Measurements from ENCODE around the gene NF2.
"Not testable (repeated sequence)": the region's sequence is repeated elsewhere in the genome, so short reads cannot be mapped to it uniquely, and the experiment has no call there.

Gene NF2

DNA sequence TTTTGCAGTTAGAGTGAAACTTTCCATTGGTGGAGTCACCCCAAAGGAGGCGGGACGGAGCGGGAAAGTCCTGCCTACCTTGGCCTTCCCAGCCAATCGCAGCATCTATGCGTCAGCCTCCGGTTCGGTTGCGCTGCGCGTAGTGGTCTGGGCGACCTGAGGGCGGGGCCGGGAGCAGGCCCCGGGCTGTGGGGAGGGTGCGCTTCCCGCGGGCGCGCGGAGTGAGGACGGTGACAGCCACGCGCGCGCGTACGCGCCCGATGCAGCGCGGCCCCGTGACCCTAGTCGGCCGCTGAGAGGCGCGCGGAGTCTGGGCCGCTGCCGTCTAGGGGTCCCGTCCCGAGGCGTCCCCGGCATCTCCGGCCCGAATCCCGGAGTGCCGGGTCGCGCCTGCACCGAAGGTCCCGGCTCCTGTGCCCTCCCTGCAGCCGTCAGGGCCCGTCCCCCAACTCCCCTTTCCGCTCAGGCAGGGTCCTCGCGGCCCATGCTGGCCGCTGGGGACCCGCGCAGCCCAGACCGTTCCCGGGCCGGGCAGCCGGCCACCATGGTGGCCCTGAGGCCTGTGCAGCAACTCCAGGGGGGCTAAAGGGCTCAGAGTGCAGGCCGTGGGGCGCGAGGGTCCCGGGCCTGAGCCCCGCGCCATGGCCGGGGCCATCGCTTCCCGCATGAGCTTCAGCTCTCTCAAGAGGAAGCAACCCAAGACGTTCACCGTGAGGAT, at the start of gene NF2:
TSS of gene NF2 (plus strand) at position 276 of the 718 bp plus-strand sequence. CDS start at position 642, 366 bp downstream.
- peak; percentile 73 to 98 (median 93) for DNase-seq (ENCODE audit: low read depth in 2 of 3, low spot score in 2 of 3)

DNA sequence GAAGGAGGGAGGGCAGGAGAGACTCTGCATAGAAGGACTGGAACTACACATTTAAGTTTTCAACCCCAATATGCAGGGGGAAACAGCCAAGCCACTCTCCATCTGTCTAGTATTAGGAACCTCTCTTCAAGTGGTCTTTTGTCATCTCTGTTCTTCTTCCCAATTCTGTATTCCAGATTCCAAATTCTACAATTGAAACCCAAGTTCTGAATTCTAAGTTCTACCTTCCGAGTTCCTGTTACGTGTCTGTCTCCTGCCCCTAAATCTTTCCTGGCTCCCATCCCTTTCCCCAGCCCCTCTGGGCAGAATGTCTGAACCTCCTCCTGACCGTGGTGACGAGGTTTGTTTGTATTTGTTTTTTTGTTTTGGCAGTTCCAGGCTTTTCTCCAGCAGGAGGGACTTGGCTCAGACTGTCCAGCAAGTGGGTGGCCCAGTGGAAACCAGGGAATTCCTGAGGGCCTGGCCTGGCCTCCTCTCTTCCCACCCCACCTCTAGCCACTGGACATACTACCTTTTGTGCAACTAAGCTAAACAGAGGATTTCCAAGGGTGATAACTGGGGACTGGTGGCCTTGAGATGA, 48.3 kb upstream of the NF2 start:
- no peak for DNase-seq (ENCODE audit: low read depth in 2 of 3, low spot score in 2 of 3)

DNA sequence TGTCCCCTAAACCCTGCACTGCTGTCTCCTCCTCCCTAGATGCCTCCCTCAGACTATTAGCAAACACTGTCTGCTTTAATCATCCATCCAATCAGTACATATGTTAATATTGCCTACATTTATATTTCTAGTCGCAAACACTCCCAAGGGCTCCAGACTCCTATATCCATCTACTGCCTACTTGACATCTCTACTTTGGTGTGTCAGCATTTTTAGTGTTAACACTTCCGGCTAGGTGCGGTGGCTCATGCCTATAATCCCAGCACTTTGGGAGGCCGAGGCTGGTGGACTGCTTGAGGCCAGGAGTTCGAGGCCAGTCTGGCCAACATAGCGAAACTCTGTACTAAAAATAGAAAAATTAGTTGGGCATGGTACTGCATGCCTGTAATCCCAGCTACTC, 44.4 kb upstream of the NF2 start:
- DNase-seq (ENCODE audit: low read depth in 2 of 3, low spot score in 2 of 3) = no peak

GRCh38 chr22:29559853-29560252, 43.6 kb upstream of the NF2 start:
- DNase-seq (ENCODE audit: low read depth in 2 of 3, low spot score in 2 of 3) = no peak

DNA sequence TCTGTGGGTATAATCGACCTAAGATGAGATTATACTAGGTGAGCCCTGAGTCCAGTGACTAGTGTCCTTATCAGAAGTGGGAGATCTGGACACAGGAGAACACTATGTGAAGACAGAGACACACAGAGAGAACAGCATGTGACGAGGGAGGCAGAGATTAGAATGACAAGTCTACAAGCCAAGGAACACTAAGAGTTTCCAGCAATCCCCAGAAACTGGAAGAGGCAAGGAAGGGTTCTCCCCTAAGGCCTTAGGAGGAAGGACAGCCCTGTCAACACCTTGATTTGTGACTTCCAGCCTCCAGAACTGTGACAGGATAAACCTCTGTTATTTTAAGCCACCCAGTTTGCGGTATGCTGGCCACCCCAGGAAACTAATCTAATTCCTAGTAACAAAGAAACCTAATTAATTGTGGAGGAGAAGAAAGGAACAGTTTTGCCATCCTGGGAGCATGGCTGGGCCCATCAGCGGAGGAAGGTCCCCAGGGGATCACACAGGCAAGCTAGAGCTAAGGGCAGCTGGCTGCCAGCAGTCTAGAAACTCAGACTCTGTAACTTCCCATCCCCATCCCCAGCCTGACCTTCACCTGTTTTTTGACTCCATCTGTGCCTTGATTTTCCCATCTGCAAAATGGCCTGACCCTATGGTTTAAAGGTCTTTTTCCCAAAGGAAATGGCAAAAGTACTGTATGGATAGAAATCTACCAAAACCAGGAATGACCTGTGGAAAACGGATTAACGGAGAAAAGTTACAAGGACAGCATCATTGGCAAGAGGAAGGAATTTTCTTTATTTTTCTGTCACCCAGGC, 39.6 kb upstream of the NF2 start:
- no peak for DNase-seq (ENCODE audit: low read depth in 2 of 3, low spot score in 2 of 3)

DNA sequence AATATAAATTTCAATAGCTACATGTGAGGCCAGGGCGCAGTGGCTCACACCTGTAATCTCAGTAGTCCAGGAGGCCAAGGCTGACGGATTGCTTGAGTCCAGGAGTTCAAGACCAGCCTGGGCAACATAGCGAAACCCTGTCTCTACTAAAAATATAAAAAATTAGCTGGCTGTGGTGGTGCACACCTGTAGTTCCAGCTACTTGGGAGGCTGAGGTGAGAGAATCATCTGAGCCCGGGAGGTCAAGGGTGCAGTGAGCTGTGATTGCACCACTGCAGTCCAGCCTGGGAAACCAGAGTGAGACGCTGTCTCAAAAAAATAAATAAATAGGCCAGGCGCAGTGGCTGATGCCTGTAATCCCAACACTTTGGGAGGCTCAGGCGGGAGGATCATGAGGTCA, 36.9 kb upstream of the NF2 start:
- not testable (repeated sequence) for DNase-seq (ENCODE audit: low read depth in 2 of 3, low spot score in 2 of 3)

DNA sequence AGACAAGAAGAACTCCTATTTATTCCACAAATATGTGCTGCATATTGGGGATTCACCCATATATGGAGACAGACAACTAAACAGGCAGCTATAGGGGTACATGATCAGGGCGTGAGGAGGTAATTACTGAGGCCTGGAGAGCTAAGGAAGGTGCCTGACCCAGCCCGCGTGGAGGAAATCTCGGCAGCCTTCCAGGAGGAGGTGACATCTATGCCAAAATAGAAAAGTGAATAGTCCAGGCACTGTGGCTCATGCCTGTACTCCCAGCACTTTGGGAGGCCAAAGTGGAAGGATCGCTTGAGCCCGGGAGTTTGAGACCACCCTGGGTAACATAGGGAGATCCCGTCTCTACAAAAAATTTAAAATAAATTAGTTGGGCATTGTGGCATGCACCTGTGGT, 36.1 kb upstream of the NF2 start:
- DNase-seq (ENCODE audit: low read depth in 2 of 3, low spot score in 2 of 3) = no peak

- DNase-seq (ENCODE audit: low read depth in 2 of 3, low spot score in 2 of 3) = no peak
Observed at GRCh38 chr22:29569011-29569678, 34.3 kb upstream of the NF2 start.

GRCh38 chr22:29570456-29570855, 33.0 kb upstream of the NF2 start:
- DNase-seq (ENCODE audit: low read depth in 2 of 3, low spot score in 2 of 3) = no peak

- DNase-seq (ENCODE audit: low read depth in 2 of 3, low spot score in 2 of 3) = no peak
Observed at GRCh38 chr22:29570912-29571549, 32.4 kb upstream of the NF2 start.

- no peak for DNase-seq (ENCODE audit: low read depth in 2 of 3, low spot score in 2 of 3)
Observed at GRCh38 chr22:29574762-29575450, 28.5 kb upstream of the NF2 start.

DNA sequence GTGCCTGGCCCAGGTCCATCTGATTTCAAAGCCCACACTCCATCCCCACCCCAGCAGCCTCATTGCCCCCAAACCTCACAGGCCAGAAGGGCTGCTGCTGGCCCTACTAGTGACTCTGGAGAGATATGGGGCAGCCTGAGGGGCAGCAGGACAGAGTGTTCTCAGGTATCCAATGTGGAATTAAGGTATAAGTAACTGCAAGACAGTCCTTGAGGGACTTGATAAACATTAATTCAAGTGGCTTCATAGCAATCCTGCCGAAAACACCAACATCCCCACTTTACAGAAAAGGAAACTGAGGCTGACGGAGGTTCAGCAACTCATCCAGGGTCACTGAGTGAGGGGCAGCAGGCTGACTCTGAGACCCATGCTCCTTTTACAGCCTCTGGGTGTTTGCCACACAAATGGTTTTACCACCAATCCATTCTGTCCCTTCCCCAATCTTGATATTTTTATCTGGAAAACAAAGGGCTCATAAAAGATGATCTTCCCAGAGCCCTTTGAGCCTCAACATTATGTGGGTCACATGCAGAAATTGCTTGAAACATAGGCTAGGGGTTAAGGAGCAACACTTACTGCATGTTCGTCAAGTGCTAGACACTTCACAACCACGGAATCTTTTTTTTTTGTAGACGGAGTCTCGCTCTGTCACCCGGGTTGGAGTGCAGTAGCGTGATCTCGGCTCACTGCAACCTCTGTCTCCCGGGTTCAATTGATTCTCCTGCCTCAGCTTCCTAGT, 24.8 kb upstream of the NF2 start:
- no peak for DNase-seq (ENCODE audit: low read depth in 2 of 3, low spot score in 2 of 3)

GRCh38 chr22:29580200-29580810, 23.1 kb upstream of the NF2 start:
- peak in 1 of 3 experiments; percentile 10 for DNase-seq (ENCODE audit: low read depth in 2 of 3, low spot score in 2 of 3)

GRCh38 chr22:29581799-29582198, 21.6 kb upstream of the NF2 start:
- no peak for DNase-seq (ENCODE audit: low read depth in 2 of 3, low spot score in 2 of 3)

DNA sequence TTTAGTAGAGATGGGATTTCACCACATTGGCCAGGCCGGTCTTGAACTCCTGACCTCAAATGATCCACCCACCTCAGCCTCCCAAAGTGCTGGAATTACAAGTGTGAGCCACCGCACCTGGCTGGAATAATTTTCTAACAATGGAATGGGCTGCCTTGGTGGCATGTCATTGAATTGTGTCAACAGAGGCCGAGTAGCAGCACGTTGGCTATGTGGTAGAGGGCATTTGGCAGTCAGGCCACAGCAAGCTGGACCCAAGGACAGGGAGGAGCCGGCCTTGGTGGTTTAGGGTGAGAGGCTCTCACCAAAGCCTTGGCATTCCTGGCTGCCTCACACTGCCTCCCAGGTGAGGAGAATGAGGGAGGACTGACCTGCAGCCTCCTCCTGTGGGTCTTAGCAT, 18.5 kb upstream of the NF2 start:
- no peak for DNase-seq (ENCODE audit: low read depth in 2 of 3, low spot score in 2 of 3)

- DNase-seq (ENCODE audit: low read depth in 2 of 3, low spot score in 2 of 3) = not testable (repeated sequence)
Observed at GRCh38 chr22:29586193-29586705, 17.2 kb upstream of the NF2 start.

DNA sequence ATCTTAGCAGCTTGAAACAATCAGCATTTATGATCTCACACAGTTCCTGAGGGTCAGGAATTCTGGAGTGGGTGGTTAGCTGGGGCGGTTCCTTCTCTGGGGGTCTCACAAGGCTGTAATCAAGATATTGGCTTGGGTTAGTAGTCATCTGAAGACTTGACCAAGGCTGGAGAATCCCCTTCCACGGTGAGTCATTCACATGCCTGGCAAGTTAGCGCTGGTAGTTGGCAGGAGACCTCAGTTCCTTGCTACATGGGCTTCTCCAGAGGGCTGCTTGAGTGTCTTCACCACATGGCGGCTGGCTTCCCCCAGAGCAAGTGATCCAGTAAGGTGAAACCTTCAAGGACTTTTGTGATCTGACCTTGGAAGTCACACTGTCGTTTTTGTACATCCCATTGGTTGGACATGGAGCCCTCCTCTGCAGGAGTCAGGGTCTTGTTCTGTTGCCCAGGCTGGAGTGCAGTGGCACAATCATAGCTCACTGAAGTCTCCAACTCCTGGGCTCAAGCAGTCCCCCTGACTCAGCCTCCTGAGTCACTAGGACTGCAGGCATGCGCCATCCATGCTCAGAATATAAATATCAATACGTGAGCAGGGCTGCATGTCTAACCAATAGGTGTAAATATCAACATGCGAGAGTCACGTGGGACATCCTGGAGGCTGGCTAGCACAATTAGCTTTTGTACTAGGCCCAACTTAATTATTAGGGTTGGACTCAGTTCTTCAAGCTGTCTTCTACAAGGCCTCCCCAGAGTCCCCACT, 15.3 kb upstream of the NF2 start:
- DNase-seq (ENCODE audit: low read depth in 2 of 3, low spot score in 2 of 3) = no peak

GRCh38 chr22:29593923-29594322, 9.5 kb upstream of the NF2 start:
- no peak for DNase-seq (ENCODE audit: low read depth in 2 of 3, low spot score in 2 of 3)
